ENCODE measurements around the gene QRICH2.

GRCh38 chr17:76354317-76354729 lies 46.2 kb upstream of the QRICH2 start:
- TF ChIP-seq, protein P1, sequence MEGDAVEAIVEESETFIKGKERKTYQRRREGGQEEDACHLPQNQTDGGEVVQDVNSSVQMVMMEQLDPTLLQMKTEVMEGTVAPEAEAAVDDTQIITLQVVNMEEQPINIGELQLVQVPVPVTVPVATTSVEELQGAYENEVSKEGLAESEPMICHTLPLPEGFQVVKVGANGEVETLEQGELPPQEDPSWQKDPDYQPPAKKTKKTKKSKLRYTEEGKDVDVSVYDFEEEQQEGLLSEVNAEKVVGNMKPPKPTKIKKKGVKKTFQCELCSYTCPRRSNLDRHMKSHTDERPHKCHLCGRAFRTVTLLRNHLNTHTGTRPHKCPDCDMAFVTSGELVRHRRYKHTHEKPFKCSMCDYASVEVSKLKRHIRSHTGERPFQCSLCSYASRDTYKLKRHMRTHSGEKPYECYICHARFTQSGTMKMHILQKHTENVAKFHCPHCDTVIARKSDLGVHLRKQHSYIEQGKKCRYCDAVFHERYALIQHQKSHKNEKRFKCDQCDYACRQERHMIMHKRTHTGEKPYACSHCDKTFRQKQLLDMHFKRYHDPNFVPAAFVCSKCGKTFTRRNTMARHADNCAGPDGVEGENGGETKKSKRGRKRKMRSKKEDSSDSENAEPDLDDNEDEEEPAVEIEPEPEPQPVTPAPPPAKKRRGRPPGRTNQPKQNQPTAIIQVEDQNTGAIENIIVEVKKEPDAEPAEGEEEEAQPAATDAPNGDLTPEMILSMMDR (IDR thresholded peaks at IDR 0.05): no peak
- TF ChIP-seq POLR2A (IDR thresholded peaks at IDR 0.05): no peak

Data from testis (tissue), 2 donors.